ENCODE results near the gene ATP1A4.

DNA sequence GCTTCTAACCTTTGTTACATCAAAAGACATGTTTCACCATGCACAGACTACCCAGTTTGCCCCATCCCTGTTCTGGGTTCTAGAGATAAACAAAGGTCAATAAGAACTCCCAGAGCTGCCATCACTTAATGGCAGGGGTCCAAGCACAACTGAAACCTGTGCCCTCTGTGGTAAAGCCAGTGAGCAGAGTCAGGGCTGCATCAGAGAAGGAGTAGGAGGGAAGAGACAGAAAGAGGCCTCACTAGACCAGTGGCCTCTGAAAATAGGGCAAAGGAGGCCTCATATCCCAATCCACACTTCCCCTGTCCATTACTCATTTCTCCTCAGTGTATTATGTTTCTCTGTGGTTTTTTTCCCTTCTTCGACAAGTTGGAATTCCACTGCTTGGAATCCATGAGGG, 25.7 kb upstream of the ATP1A4 start:
- TF ChIP-seq, protein P1, sequence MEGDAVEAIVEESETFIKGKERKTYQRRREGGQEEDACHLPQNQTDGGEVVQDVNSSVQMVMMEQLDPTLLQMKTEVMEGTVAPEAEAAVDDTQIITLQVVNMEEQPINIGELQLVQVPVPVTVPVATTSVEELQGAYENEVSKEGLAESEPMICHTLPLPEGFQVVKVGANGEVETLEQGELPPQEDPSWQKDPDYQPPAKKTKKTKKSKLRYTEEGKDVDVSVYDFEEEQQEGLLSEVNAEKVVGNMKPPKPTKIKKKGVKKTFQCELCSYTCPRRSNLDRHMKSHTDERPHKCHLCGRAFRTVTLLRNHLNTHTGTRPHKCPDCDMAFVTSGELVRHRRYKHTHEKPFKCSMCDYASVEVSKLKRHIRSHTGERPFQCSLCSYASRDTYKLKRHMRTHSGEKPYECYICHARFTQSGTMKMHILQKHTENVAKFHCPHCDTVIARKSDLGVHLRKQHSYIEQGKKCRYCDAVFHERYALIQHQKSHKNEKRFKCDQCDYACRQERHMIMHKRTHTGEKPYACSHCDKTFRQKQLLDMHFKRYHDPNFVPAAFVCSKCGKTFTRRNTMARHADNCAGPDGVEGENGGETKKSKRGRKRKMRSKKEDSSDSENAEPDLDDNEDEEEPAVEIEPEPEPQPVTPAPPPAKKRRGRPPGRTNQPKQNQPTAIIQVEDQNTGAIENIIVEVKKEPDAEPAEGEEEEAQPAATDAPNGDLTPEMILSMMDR (IDR thresholded peaks at IDR 0.05) = no peak
- TF ChIP-seq POLR2A (IDR thresholded peaks at IDR 0.05) = no peak
